HepG2 (cell line): ENCODE measurements around the gene SUPT4H1. TPM values are rescaled to one million over a fixed set of nuclear protein-coding genes. Genes with fewer than 3 reads are reported as not detected.
A peak's percentile ranks its signal among the peaks of the same experiment; 100 is the strongest.

Experiments used
- CREB1 ChIP-seq, 2 experiments: fragments of 450-650 bp in 1 of 2; IDR thresholded peaks; 2 replicates each; pipeline ENCODE4 v1.6.1; 2016 to 2017; ENCODE audit warnings: control low read depth in 1 of 2, mild to moderate bottlenecking in 1 of 2, missing compliant biosample characterization in 1 of 2, missing genetic modification characterization in 1 of 2
- HNRNPL ChIP-seq: fragments of 200-400 bp; formaldehyde crosslinking; IDR thresholded peaks from 2 replicates; pipeline ENCODE4 v1.6.1; 2017; ENCODE audit warnings: mild to moderate bottlenecking, low read depth, low read length
- IRF1 ChIP-seq: sonication (generic); formaldehyde crosslinking; IDR thresholded peaks from 2 replicates; pipeline ENCODE4 v1.4.0; 2020; ENCODE audit warnings: low read depth, mild to moderate bottlenecking, missing genetic modification reagents
- KAT8 ChIP-seq: IDR thresholded peaks from 2 replicates; pipeline ENCODE4 v1.6.1; 2016; ENCODE audit warnings: missing genetic modification reagents, missing compliant biosample characterization
- MAZ ChIP-seq, 2 experiments: sonication (generic) in 1 of 2; formaldehyde crosslinking in 1 of 2; IDR thresholded peaks; 2 replicates each; pipeline versions ENCODE4 v1.5.0 to v1.6.1; 2012 to 2020; ENCODE audit warnings: low read depth in 2 of 2, mild to moderate bottlenecking in 2 of 2, borderline replicate concordance in 1 of 2, improper control_type of control experiment in 1 of 2, low read length in 1 of 2, missing genetic modification reagents in 1 of 2, moderate library complexity in 1 of 2
- PHF8 ChIP-seq: sonication (generic); formaldehyde crosslinking; IDR thresholded peaks from 2 replicates; pipeline ENCODE4 v1.5.0; 2020; ENCODE audit warnings: missing genetic modification reagents
- RBM22 ChIP-seq: fragments of 200-400 bp; formaldehyde crosslinking; optimal IDR thresholded peaks from 2 replicates; pipeline ENCODE3; 2017; ENCODE audit warnings: mild to moderate bottlenecking, low read length, moderate library complexity
- SNAPC4 ChIP-seq: sonication (generic); formaldehyde crosslinking; IDR thresholded peaks from 2 replicates; pipeline ENCODE4 v1.4.0; 2020; ENCODE audit warnings: mild to moderate bottlenecking, missing genetic modification reagents
- SSRP1 ChIP-seq: IDR thresholded peaks from 2 replicates; pipeline ENCODE4 v1.6.1; 2016; ENCODE audit warnings: control low read depth
- SYNCRIP ChIP-seq: fragments of 200-400 bp; formaldehyde crosslinking; IDR thresholded peaks from 2 replicates; pipeline ENCODE4 v1.6.1; 2018; ENCODE audit warnings: mild to moderate bottlenecking, low read depth, low read length; ENCODE audit not compliant: insufficient read depth
- TMF1 ChIP-seq: sonication (generic); formaldehyde crosslinking; IDR thresholded peaks from 2 replicates; pipeline ENCODE4 v1.8.1; 2022; ENCODE audit warnings: low read depth, missing genetic modification reagents
- U2AF1 ChIP-seq: fragments of 200-400 bp; formaldehyde crosslinking; optimal IDR thresholded peaks from 2 replicates; pipeline ENCODE3; 2017; ENCODE audit warnings: mild to moderate bottlenecking, low read depth, low read length
- ZNF124 ChIP-seq: sonication (generic); formaldehyde crosslinking; IDR thresholded peaks from 2 replicates; pipeline ENCODE4 v1.4.0; 2020; ENCODE audit warnings: missing genetic modification reagents
- ZNF18 ChIP-seq: sonication (generic); formaldehyde crosslinking; IDR thresholded peaks from 2 replicates; pipeline ENCODE4 v1.8.0; 2022; ENCODE audit warnings: mild to moderate bottlenecking, missing genetic modification reagents; ENCODE audit not compliant: insufficient replicate concordance
- ZNF235 ChIP-seq: sonication (generic); formaldehyde crosslinking; IDR thresholded peaks from 2 replicates; pipeline ENCODE4 v1.8.1; 2023; ENCODE audit warnings: mild to moderate bottlenecking, missing genetic modification reagents, borderline replicate concordance
- ZNF3 ChIP-seq: IDR thresholded peaks from 2 replicates; pipeline ENCODE4 v1.7.0; 2017; ENCODE audit warnings: inconsistent platforms
- ZNF326 ChIP-seq: sonication (generic); formaldehyde crosslinking; IDR thresholded peaks from 2 replicates; pipeline ENCODE4 v1.4.0; 2020; ENCODE audit warnings: missing genetic modification reagents, borderline replicate concordance
- ZNF563 ChIP-seq: sonication (generic); formaldehyde crosslinking; IDR thresholded peaks from 2 replicates; pipeline ENCODE4 v1.8.0; 2022; ENCODE audit warnings: mild to moderate bottlenecking, moderate library complexity, missing genetic modification reagents
- ZNF749 ChIP-seq: sonication (generic); formaldehyde crosslinking; IDR thresholded peaks from 2 replicates; pipeline ENCODE4 v1.8.0; 2022; ENCODE audit warnings: mild to moderate bottlenecking, missing genetic modification reagents, moderate library complexity, borderline replicate concordance
- ZNF761 ChIP-seq: sonication (generic); formaldehyde crosslinking; conservative IDR thresholded peaks from 2 replicates; pipeline ENCODE4 v1.4.0; 2020; ENCODE audit warnings: mild to moderate bottlenecking, missing genetic modification reagents
- ZNF782 ChIP-seq: sonication (generic); formaldehyde crosslinking; IDR thresholded peaks from 2 replicates; pipeline ENCODE4 v1.4.0; 2020; ENCODE audit warnings: missing genetic modification reagents, mild to moderate bottlenecking, borderline replicate concordance
- ZSCAN9 ChIP-seq: IDR thresholded peaks from 2 replicates; pipeline ENCODE4 v1.6.1; 2016; ENCODE audit warnings: borderline replicate concordance
- polyA plus RNA-seq, 8 experiments: library from polyadenylated mRNA; depleted of rRNA in 3 of 8; stranded (reverse) in 7 of 8; unstranded in 1 of 8; fragments of >200 nt; fragmentation: Illumina TruSeq in 4 of 8; extraction: Trizol in 4 of 8; gene quantifications; 2 replicates each; pipeline versions ENCODE4 v1.2.1 to v1.2.3, GENCODE V29; 2011 to 2016; ENCODE audit warnings: low read depth in 4 of 8, missing spikeins in 1 of 8, mixed read lengths in 1 of 8; ENCODE audit not compliant: insufficient read depth in 1 of 8
- total RNA-seq, 5 experiments: library from RNA; depleted of rRNA; stranded (reverse); fragments of >200 nt; fragmentation: Illumina TruSeq; extraction: Trizol; gene quantifications; 2 replicates each; pipeline ENCODE4 v1.2.3, GENCODE V29; 2016; ENCODE audit warnings: low read depth in 1 of 5

Gene SUPT4H1
- total and polyA plus RNA-seq, 2 of the 13 experiments (the other 11 are each of a cell fraction or from before 2014, with no cell fraction given), result 155 to 244 TPM

GRCh38 chr17:58365980-58366595 lies 14.1 kb upstream of the SUPT4H1 start (continued):
- TF ChIP-seq U2AF1, result no peak
- TF ChIP-seq ZNF3 (CRISPR knock-in tag), result no peak
- TF ChIP-seq RBM22, result peak; percentile 95
- no peak for TF ChIP-seq HNRNPL
- TF ChIP-seq KAT8 (CRISPR knock-in tag), result no peak
- TF ChIP-seq ZNF18 (CRISPR knock-in tag), result peak; percentile 31
- no peak for TF ChIP-seq SNAPC4 (CRISPR knock-in tag)
- TF ChIP-seq ZNF761 (CRISPR knock-in tag), result no peak
- TF ChIP-seq CREB1 (IDR thresholded peaks at IDR 0.05), result no peak
- TF ChIP-seq CREB1 (CRISPR knock-in tag; IDR thresholded peaks at IDR 0.05), result no peak
- TF ChIP-seq PHF8 (CRISPR knock-in tag), result no peak
- TF ChIP-seq ZNF124 (CRISPR knock-in tag), result no peak
- 0 out of 2 replicates have a peak, but pooled peaks have one; percentile 29 for TF ChIP-seq ZSCAN9
- TF ChIP-seq ZNF563 (CRISPR knock-in tag), result no peak
- TF ChIP-seq ZNF326 (CRISPR knock-in tag), result no peak
- TF ChIP-seq ZNF782, result 0 out of 2 replicates have a peak, but pooled peaks have one; percentile 45
- TF ChIP-seq SSRP1 (CRISPR knock-in tag), result peak; percentile 56; the same call in 1 of the 2 replicates
- TF ChIP-seq TMF1 (CRISPR knock-in tag), result no peak
- TF ChIP-seq ZNF749, result no peak
- TF ChIP-seq SYNCRIP, result no peak
- no peak for TF ChIP-seq ZNF235
- no peak for TF ChIP-seq IRF1 (CRISPR knock-in tag)
- TF ChIP-seq MAZ (IDR thresholded peaks at IDR 0.05; ENCODE audit: borderline replicate concordance, low read depth, low read length), result no peak
- TF ChIP-seq MAZ (CRISPR knock-in tag; IDR thresholded peaks at IDR 0.05; ENCODE audit: low read depth), result 0 out of 2 replicates have a peak, but pooled peaks have one; percentile 29
